Astrocyte (in vitro differentiated cells and primary cell): Measurements from ENCODE around the gene CKAP5. TPM values are rescaled to one million over a fixed set of nuclear protein-coding genes. Genes with fewer than 3 reads are reported as not detected.

Experiments
- DNase-seq: peaks from one replicate; pipeline ENCODE4 v3.0.0-alpha.2; 2010; ENCODE audit warnings: low read depth
- FAIRE-seq: peaks from 2 replicates; lab custom pipeline; 2011; peaks lifted over from hg19 to GRCh38; lab: Jason Lieb, UNC
- H2AFZ ChIP-seq: 2 replicates; pipeline ENCODE4 v1.6.0; 2012; ENCODE audit warnings: low read depth, low read length, inconsistent platforms
- H3K27ac ChIP-seq: 2 replicates; pipeline ENCODE4 v1.5.1; 2011; ENCODE audit warnings: low read depth, low read length, inconsistent platforms
- H3K27me3 ChIP-seq: 2 replicates; pipeline ENCODE4 v1.6.0; 2011; ENCODE audit warnings: low read length, inconsistent platforms; ENCODE audit not compliant: insufficient read depth
- H3K36me3 ChIP-seq: 2 replicates; pipeline ENCODE4 v1.5.1; 2011; ENCODE audit warnings: low read length, inconsistent platforms; ENCODE audit not compliant: insufficient read depth
- H3K4me1 ChIP-seq: 2 replicates; pipeline ENCODE4 v1.5.1; 2011; ENCODE audit warnings: low read length, inconsistent platforms; ENCODE audit not compliant: insufficient read depth
- H3K4me2 ChIP-seq: 2 replicates; pipeline ENCODE4 v1.6.0; 2012; ENCODE audit warnings: low read length, inconsistent platforms
- H3K4me3 ChIP-seq: 2 replicates; pipeline ENCODE4 v1.5.1; 2011; ENCODE audit warnings: low read depth, mild to moderate bottlenecking, low read length, inconsistent platforms; ENCODE audit not compliant: insufficient read depth
- H3K79me2 ChIP-seq: 2 replicates; pipeline ENCODE4 v1.6.0; 2012; ENCODE audit warnings: mild to moderate bottlenecking, low read length, inconsistent platforms; ENCODE audit not compliant: insufficient read depth
- H3K9ac ChIP-seq: 2 replicates; pipeline ENCODE4 v1.6.0; 2012; ENCODE audit warnings: mild to moderate bottlenecking, low read length, inconsistent platforms
- H3K9me3 ChIP-seq: 2 replicates; pipeline ENCODE4 v1.5.1; 2012; ENCODE audit warnings: low read depth, mild to moderate bottlenecking, low read length, inconsistent platforms; ENCODE audit not compliant: insufficient read depth
- H4K20me1 ChIP-seq: 2 replicates; pipeline ENCODE4 v1.6.0; 2012; ENCODE audit warnings: low read length, inconsistent platforms; ENCODE audit not compliant: insufficient read depth
- H3K27ac Mint-ChIP-seq: one replicate; pipeline ENCODE4 v1.8.0; 2021; ENCODE audit warnings: mild to moderate bottlenecking, mixed read lengths; ENCODE audit not compliant: unreplicated experiment
- H3K27me3 Mint-ChIP-seq: one replicate; pipeline ENCODE4 v1.8.0; 2021; ENCODE audit warnings: low read depth, mixed read lengths; ENCODE audit not compliant: unreplicated experiment
- H3K36me3 Mint-ChIP-seq: one replicate; pipeline ENCODE4 v1.8.0; 2021; ENCODE audit warnings: low read depth, mixed read lengths; ENCODE audit not compliant: unreplicated experiment
- H3K4me1 Mint-ChIP-seq: one replicate; pipeline ENCODE4 v1.8.0; 2021; ENCODE audit warnings: low read depth, mixed read lengths; ENCODE audit not compliant: unreplicated experiment
- H3K4me3 Mint-ChIP-seq: one replicate; pipeline ENCODE4 v1.8.0; 2021; ENCODE audit warnings: mild to moderate bottlenecking, moderate library complexity, mixed read lengths; ENCODE audit not compliant: unreplicated experiment
- H3K9me3 Mint-ChIP-seq: one replicate; pipeline ENCODE4 v1.8.0; 2021; ENCODE audit warnings: mild to moderate bottlenecking, mixed read lengths; ENCODE audit not compliant: unreplicated experiment
- EZH2 ChIP-seq: IDR thresholded peaks from 2 replicates; pipeline ENCODE4 v1.6.1; 2012; ENCODE audit warnings: mild to moderate bottlenecking, low read length, inconsistent platforms; ENCODE audit not compliant: insufficient read depth
- total RNA-seq: library from RNA; stranded (reverse); gene quantifications from 2 replicates; pipeline ENCODE4 v1.2.1, GENCODE V29; 2021
- TF ChIP-seq, protein P1 (sequence below): IDR thresholded peaks from 2 replicates; pipeline ENCODE4 v1.5.1; 2011; ENCODE audit warnings: low read depth, mild to moderate bottlenecking, inconsistent platforms, low read length, moderate library complexity; ENCODE audit not compliant: insufficient read depth

CKAP5 gene
- total RNA-seq, 1 donor from 2014 or later = 99.9 TPM

DNA sequence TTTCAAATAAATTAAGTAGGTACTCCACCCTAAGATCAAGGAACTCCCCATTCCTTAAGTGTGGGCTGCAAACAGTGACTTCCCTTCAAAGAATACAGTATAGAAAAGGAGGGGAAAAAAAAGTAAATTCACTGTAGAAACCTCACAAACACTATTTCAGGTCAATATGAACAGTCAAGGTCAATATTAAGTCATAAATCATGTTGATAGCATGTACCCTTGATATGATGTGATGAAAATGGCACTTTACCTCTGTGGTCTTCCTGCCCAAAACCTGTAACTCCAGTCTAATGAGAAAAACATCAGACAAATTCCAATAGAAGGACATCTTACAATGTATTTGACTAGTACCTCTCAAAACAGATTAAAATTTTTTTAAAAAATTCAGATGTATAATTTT, 8.2 kb downstream of the CKAP5 start:
- Mint-ChIP-seq H3K9me3 (no peaks in the 10 kb centered on the region), H3K36me3 (no peaks in the 10 kb centered on the region), H3K4me3 (no peak overlapping the region), H3K4me1 (peaks cover 10% of the 10 kb centered on the region), H3K27ac (no peak overlapping the region), H3K27me3 (no peaks in the 10 kb centered on the region)
- Histone ChIP-seq H3K4me2 (no peak overlapping the region), H3K4me3 (no peak overlapping the region), H3K27me3 (no peaks in the 10 kb centered on the region), H4K20me1 (peaks cover 54% of the 10 kb centered on the region), H2AFZ (no peak overlapping the region), H3K4me1 (no peaks in the 10 kb centered on the region), H3K9ac (no peak overlapping the region), H3K27ac (no peak overlapping the region), H3K79me2 (peaks cover 98% of the 10 kb centered on the region), H3K9me3 (no peaks in the 10 kb centered on the region), H3K36me3 (no peaks in the 10 kb centered on the region)
- TF ChIP-seq, protein P1, sequence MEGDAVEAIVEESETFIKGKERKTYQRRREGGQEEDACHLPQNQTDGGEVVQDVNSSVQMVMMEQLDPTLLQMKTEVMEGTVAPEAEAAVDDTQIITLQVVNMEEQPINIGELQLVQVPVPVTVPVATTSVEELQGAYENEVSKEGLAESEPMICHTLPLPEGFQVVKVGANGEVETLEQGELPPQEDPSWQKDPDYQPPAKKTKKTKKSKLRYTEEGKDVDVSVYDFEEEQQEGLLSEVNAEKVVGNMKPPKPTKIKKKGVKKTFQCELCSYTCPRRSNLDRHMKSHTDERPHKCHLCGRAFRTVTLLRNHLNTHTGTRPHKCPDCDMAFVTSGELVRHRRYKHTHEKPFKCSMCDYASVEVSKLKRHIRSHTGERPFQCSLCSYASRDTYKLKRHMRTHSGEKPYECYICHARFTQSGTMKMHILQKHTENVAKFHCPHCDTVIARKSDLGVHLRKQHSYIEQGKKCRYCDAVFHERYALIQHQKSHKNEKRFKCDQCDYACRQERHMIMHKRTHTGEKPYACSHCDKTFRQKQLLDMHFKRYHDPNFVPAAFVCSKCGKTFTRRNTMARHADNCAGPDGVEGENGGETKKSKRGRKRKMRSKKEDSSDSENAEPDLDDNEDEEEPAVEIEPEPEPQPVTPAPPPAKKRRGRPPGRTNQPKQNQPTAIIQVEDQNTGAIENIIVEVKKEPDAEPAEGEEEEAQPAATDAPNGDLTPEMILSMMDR = no peak
- no peak for TF ChIP-seq EZH2
- DNase-seq (no peak), FAIRE-seq (no peak)

DNA sequence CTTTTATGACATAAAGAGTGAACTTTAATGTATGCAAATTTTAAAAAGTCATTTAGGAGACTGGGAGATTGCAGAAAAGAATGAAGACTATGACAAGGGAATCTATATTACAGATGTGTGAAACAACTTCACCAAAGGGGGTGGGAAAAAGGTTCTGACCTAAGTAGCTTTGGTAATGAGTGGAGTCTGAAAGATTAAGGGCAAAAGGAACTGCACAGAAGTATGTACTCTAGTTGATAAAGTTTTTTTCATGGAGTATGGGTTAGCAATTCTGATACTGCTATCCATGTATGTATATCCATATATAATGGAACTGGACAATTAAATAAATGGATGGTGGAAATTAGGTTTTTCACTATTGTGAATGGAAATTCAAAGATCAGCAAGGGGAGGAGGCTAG, 9.2 kb downstream of the CKAP5 start:
- no peak overlapping the region for H3K4me3 ChIP-seq
- no peak overlapping the region for H3K27ac ChIP-seq
- FAIRE-seq = no peak
- no peak overlapping the region for H2AFZ ChIP-seq
- no peaks in the 10 kb centered on the region for H3K27me3 ChIP-seq
- peaks cover 55% of the 10 kb centered on the region for H4K20me1 ChIP-seq
- Mint-ChIP-seq H3K4me3 (no peak overlapping the region), H3K27me3 (no peaks in the 10 kb centered on the region), H3K4me1 (peaks cover 11% of the 10 kb centered on the region), H3K36me3 (no peaks in the 10 kb centered on the region), H3K27ac (no peak overlapping the region), H3K9me3 (no peaks in the 10 kb centered on the region)
- no peak overlapping the region for H3K9ac ChIP-seq
- no peaks in the 10 kb centered on the region for H3K36me3 ChIP-seq
- H3K4me1 ChIP-seq = no peaks in the 10 kb centered on the region
- no peaks in the 10 kb centered on the region for H3K9me3 ChIP-seq
- DNase-seq = no peak
- H3K4me2 ChIP-seq = no peak overlapping the region
- TF ChIP-seq, protein P1 = no peak
- H3K79me2 ChIP-seq = peaks cover 99% of the 10 kb centered on the region

DNA sequence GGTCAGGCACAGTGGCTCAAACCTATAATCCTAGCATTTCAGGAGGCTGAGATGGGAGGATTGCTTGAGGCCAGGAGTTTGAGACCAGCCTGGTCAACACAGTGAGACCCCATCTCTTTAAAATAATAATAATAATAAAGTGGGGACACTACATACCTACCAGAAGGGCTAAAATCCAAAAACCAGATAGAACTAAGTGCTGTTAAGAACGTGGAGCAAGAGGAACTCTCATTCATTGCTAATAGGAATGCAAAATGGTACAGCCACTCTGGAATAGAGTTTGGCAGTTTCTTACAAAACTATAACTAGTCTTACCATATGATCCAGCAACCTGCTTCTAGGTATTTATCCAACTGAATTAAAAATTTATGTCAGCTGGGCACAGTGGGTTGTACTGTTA, 9.6 kb downstream of the CKAP5 start:
- DNase-seq (no peak), FAIRE-seq (no peak)
- peaks cover 9% of the 10 kb centered on the region for H3K4me1 Mint-ChIP-seq
- no peaks in the 10 kb centered on the region for H3K36me3 Mint-ChIP-seq
- no peak for TF ChIP-seq EZH2
- TF ChIP-seq, protein P1 = no peak
- H3K4me2 ChIP-seq = no peak overlapping the region
- H3K27me3 Mint-ChIP-seq = no peaks in the 10 kb centered on the region
- no peaks in the 10 kb centered on the region for H3K9me3 ChIP-seq
- H3K27me3 ChIP-seq = no peaks in the 10 kb centered on the region
- no peaks in the 10 kb centered on the region for H3K9me3 Mint-ChIP-seq
- H3K4me1 ChIP-seq = no peaks in the 10 kb centered on the region
- peaks cover 99% of the 10 kb centered on the region for H3K79me2 ChIP-seq
- H2AFZ ChIP-seq = no peak overlapping the region
- no peak overlapping the region for H3K9ac ChIP-seq
- H3K4me3 Mint-ChIP-seq = no peak overlapping the region
- no peak overlapping the region for H3K27ac ChIP-seq
- H4K20me1 ChIP-seq = peaks cover 56% of the 10 kb centered on the region
- no peak overlapping the region for H3K4me3 ChIP-seq
- no peaks in the 10 kb centered on the region for H3K36me3 ChIP-seq
- no peak overlapping the region for H3K27ac Mint-ChIP-seq
